Activated naive CD4-positive, alpha-beta T cell treated with anti-CD3 and anti-CD28 coated beads, Interleukin-2, amount 50 U/mL, for 16 hours (primary cell): Measurements from ENCODE around the gene ABL1.

Source experiments
- DNase-seq: peaks from one replicate; pipeline ENCODE4 v3.0.0-alpha.2; 2020

ABL1 gene

GRCh38 chr9:130873966-130874365 is 38.9 kb downstream of the ABL1 start:
- no peak for DNase-seq

GRCh38 chr9:130874783-130875182 is 39.7 kb downstream of the ABL1 start:
- no peak for DNase-seq

GRCh38 chr9:130877300-130877699 is 42.2 kb downstream of the ABL1 start:
- DNase-seq: no peak

GRCh38 chr9:130878295-130878694 is 43.2 kb downstream of the ABL1 start:
- DNase-seq: no peak

GRCh38 chr9:130879863-130880411 is 44.9 kb downstream of the ABL1 start:
- DNase-seq: no peak

GRCh38 chr9:130880599-130881220 is 45.7 kb downstream of the ABL1 start:
- no peak for DNase-seq

- no peak for DNase-seq
Observed at GRCh38 chr9:130881516-130881915, 46.5 kb downstream of the ABL1 start.

GRCh38 chr9:130882696-130883225 is 47.7 kb downstream of the ABL1 start:
- DNase-seq: no peak

- DNase-seq: no peak
Observed at GRCh38 chr9:130883479-130883878, 48.4 kb downstream of the ABL1 start.

GRCh38 chr9:130884111-130884531 is 49.1 kb downstream of the ABL1 start:
- no peak for DNase-seq

GRCh38 chr9:130884542-130885483 is 49.8 kb downstream of the ABL1 start:
- no peak for DNase-seq

- no peak for DNase-seq
Observed at GRCh38 chr9:130885484-130886375, 50.7 kb downstream of the ABL1 start.

GRCh38 chr9:130886981-130887380 is 51.9 kb downstream of the ABL1 start:
- no peak for DNase-seq

- DNase-seq: no peak
Observed at GRCh38 chr9:130887494-130888144, 52.6 kb downstream of the ABL1 start.

- DNase-seq: no peak
Observed at GRCh38 chr9:130888146-130888885, 53.3 kb downstream of the ABL1 start.

- DNase-seq: no peak
Observed at GRCh38 chr9:130890124-130890523, 55.1 kb downstream of the ABL1 start.

- no peak for DNase-seq
Observed at GRCh38 chr9:130890870-130891687, 56.0 kb downstream of the ABL1 start.

GRCh38 chr9:130891688-130892476 is 56.8 kb downstream of the ABL1 start:
- DNase-seq: no peak

- DNase-seq: no peak
Observed at GRCh38 chr9:130892477-130893304, 57.6 kb downstream of the ABL1 start.
